K562 (cell line): ENCODE measurements around the gene SLC24A1. TPM values are rescaled to one million over a fixed set of nuclear protein-coding genes. Genes with fewer than 3 reads are reported as not detected.

Experiments used
- ARID1B ChIP-seq: fragments of 450-650 bp; IDR thresholded peaks from 2 replicates; pipeline ENCODE4 v1.6.1; 2016; ENCODE audit warnings: antibody characterized with exemption, mild to moderate bottlenecking, inconsistent platforms
- ARID3B ChIP-seq: fragments of 250-450 bp; sonication (Bioruptor Pico); IDR thresholded peaks from 2 replicates; pipeline ENCODE4 v1.4.0; 2020; ENCODE audit warnings: borderline replicate concordance
- CBX3 ChIP-seq, 2 experiments: IDR thresholded peaks; 1 replicate in 1 of 2; 2 replicates in 1 of 2; pipeline ENCODE4 v1.6.1; 2012; ENCODE audit warnings: inconsistent platforms in 2 of 2, low read length in 2 of 2, borderline replicate concordance in 1 of 2, control low read depth in 1 of 2
- FOXO4 ChIP-seq: fragments of 450-650 bp; formaldehyde crosslinking; IDR thresholded peaks from 2 replicates; pipeline ENCODE4 v1.4.0; 2020; ENCODE audit warnings: mild to moderate bottlenecking, moderate library complexity
- LARP7 ChIP-seq: fragments of 450-650 bp; IDR thresholded peaks from 2 replicates; pipeline ENCODE4 v1.6.1; 2016
- MAFK ChIP-seq: IDR thresholded peaks from 2 replicates; pipeline ENCODE4 v1.6.1; 2011; ENCODE audit warnings: low read length, improper control_type of control experiment
- RBM25 ChIP-seq: fragments of 200-400 bp; formaldehyde crosslinking; IDR thresholded peaks from 2 replicates; pipeline ENCODE4 v1.6.1; 2018; ENCODE audit warnings: low read length, low read depth, moderate library complexity; ENCODE audit not compliant: severe bottlenecking
- SIN3A ChIP-seq, 2 experiments: fragments of 150-350 bp in 1 of 2; IDR thresholded peaks; 2 replicates each; pipeline ENCODE4 v1.6.1; 2011 to 2016; ENCODE audit warnings: borderline replicate concordance in 2 of 2, low read depth in 2 of 2, low read length in 2 of 2, mild to moderate bottlenecking in 2 of 2, moderate library complexity in 2 of 2; ENCODE audit not compliant: control insufficient read depth in 1 of 2
- SRSF1 ChIP-seq: fragments of 200-400 bp; formaldehyde crosslinking; IDR thresholded peaks from 2 replicates; pipeline ENCODE4 v1.6.1; 2017; ENCODE audit warnings: mild to moderate bottlenecking, low read depth, low read length, moderate library complexity
- ZBTB17 ChIP-seq: fragments of 450-650 bp; formaldehyde crosslinking; IDR thresholded peaks from 2 replicates; pipeline ENCODE4 v1.4.0; 2020; ENCODE audit warnings: mild to moderate bottlenecking
- ZBTB34 ChIP-seq: fragments of 250-450 bp; sonication (Bioruptor Pico); IDR thresholded peaks from 2 replicates; pipeline ENCODE4 v1.8.0; 2021; ENCODE audit warnings: mild to moderate bottlenecking, moderate library complexity
- ZNF583 ChIP-seq: fragments of 250-450 bp; sonication (Bioruptor Pico); IDR thresholded peaks from 2 replicates; pipeline ENCODE4 v1.4.0; 2020
- ZNF668 ChIP-seq: fragments of 250-450 bp; sonication (Bioruptor Pico); IDR thresholded peaks from 2 replicates; pipeline ENCODE4 v1.8.0; 2022; ENCODE audit warnings: mild to moderate bottlenecking, inconsistent platforms
- ZNF79 ChIP-seq: fragments of 250-450 bp; sonication (Bioruptor Pico); IDR thresholded peaks from 2 replicates; pipeline ENCODE4 v1.4.0; 2020; ENCODE audit warnings: low read depth, mild to moderate bottlenecking, moderate library complexity
- polyA plus RNA-seq, 8 experiments: library from polyadenylated mRNA; depleted of rRNA in 4 of 8; stranded (reverse) in 5 of 8; unstranded in 3 of 8; fragments of >200 nt; fragmentation: Nextera tagmentation in 2 of 8; fragmentation: Illumina TruSeq in 1 of 8; extraction: Ambion mirVana in 2 of 8; extraction: Trizol in 1 of 8; gene quantifications; 2 replicates each; pipeline versions ENCODE4 v1.2.1 to v1.2.3, GENCODE V29; 2011 to 2014; ENCODE audit warnings: inconsistent platforms in 1 of 8, missing spikeins in 1 of 8
- total RNA-seq, 7 experiments: library from RNA; depleted of rRNA in 6 of 7; stranded (reverse); fragments of >200 nt in 6 of 7; fragmentation: Illumina TruSeq in 2 of 7; extraction: Trizol in 2 of 7; gene quantifications; 2 replicates each; pipeline versions ENCODE4 v1.2.1 to v1.2.3, GENCODE V29; 2011 to 2021; ENCODE audit warnings: low replicate concordance in 1 of 7
- TF ChIP-seq, protein P1 (sequence below), 2 experiments: IDR thresholded peaks in 1 of 2; conservative IDR thresholded peaks in 1 of 2; 2 replicates each; pipeline ENCODE4 v1.6.1; 2016; ENCODE audit warnings: low read depth in 2 of 2, mild to moderate bottlenecking in 1 of 2, missing compliant biosample characterization in 1 of 2, missing genetic modification characterization in 1 of 2, moderate library complexity in 1 of 2
- TF ChIP-seq, protein P2 (sequence below), 3 experiments: fragments of 200-800 bp in 1 of 3; sonication (Bioruptor generic) in 1 of 3; sonication (generic) in 1 of 3; formaldehyde crosslinking in 1 of 3; IDR thresholded peaks; 2 replicates each; pipeline versions ENCODE4 v1.6.1 to v1.8.0; 2016 to 2022; ENCODE audit warnings: mild to moderate bottlenecking in 2 of 3, missing compliant biosample characterization in 2 of 3, missing genetic modification characterization in 2 of 3, missing genetic modification reagents in 1 of 3

The SLC24A1 gene
- total and polyA plus RNA-seq, 9 of the 15 experiments (the other 6 are each of a cell fraction or from before 2014, with no cell fraction given), result 3.1 to 8.2 (median 5.5) TPM

- TF ChIP-seq ZNF583 (CRISPR knock-in tag), result no peak
- TF ChIP-seq MAFK, result peak; percentile 6; the same call in 1 of the 2 replicates
- 0 out of 2 replicates have a peak, but pooled peaks have one; percentile 46 for TF ChIP-seq ZBTB17 (CRISPR knock-in tag)
- TF ChIP-seq CBX3 (IDR thresholded peaks at IDR 0.05; ENCODE audit: borderline replicate concordance in 1 of 2, low read length in 2 of 2), result peak in 1 of 2 experiments; percentile 92; a peak in 2 of 3 replicates
- no peak for TF ChIP-seq ZBTB34 (CRISPR knock-in tag)
- no peak for TF ChIP-seq LARP7
- no peak for TF ChIP-seq FOXO4
- TF ChIP-seq ARID1B, result peak; percentile 62; the same call in 1 of the 2 replicates
- no peak for TF ChIP-seq RBM25
- no peak for TF ChIP-seq ZNF79 (CRISPR knock-in tag)
- TF ChIP-seq, protein P1, sequence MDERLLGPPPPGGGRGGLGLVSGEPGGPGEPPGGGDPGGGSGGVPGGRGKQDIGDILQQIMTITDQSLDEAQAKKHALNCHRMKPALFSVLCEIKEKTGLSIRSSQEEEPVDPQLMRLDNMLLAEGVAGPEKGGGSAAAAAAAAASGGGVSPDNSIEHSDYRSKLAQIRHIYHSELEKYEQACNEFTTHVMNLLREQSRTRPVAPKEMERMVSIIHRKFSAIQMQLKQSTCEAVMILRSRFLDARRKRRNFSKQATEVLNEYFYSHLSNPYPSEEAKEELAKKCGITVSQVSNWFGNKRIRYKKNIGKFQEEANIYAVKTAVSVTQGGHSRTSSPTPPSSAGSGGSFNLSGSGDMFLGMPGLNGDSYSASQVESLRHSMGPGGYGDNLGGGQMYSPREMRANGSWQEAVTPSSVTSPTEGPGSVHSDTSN (CRISPR knock-in tag; IDR thresholded peaks at IDR 0.05; ENCODE audit: low read depth), result no peak
- TF ChIP-seq, protein P1 (tag; conservative IDR thresholded peaks at IDR 0.05; ENCODE audit: low read depth), result no peak
- TF ChIP-seq SRSF1, result no peak
- TF ChIP-seq, protein P2, sequence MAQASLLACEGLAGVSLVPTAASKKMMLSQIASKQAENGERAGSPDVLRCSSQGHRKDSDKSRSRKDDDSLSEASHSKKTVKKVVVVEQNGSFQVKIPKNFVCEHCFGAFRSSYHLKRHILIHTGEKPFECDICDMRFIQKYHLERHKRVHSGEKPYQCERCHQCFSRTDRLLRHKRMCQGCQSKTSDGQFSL (CRISPR knock-in tag; IDR thresholded peaks at IDR 0.05), result no peak
- TF ChIP-seq, protein P2 (tag; IDR thresholded peaks at IDR 0.05), result no peak
- no peak for TF ChIP-seq ZNF668 (CRISPR knock-in tag)
- TF ChIP-seq SIN3A (IDR thresholded peaks at IDR 0.05; ENCODE audit: borderline replicate concordance in 2 of 2, control insufficient read depth in 1 of 2, low read depth in 2 of 2, low read length in 2 of 2), result peak; percentile 64 to 79; a peak in 2 of 4 replicates
- TF ChIP-seq ARID3B, result no peak
Measured at GRCh38 chr15:65610871-65611718, 10.6 kb upstream of the SLC24A1 start, which contains the start of gene INTS14 (continued).
